Measurements from ENCODE around the gene RABGGTA. TPM values are rescaled to one million over a fixed set of nuclear protein-coding genes. Genes with fewer than 3 reads are reported as not detected.

Gene RABGGTA
- total RNA-seq, 1 donor from 2014 or later: 39.0 TPM

DNA sequence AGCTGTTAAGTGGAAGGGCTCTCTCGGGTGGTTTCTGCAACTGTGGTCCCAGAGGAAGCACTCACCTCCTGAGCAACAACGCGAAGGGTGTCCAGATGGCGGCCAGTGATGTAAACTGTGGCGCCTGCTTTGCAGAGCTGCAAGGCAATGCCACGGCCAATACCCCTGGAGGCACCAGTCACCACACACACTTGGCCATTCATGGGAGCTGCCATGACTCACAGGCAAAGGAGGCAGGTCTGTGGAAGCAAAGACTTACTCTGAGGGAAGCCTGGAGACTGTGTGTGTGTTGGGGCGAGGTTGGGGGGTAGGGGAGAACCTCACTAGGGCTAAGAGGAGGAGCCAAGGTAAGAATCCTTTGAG is 27.5 kb upstream of the RABGGTA start:
- TF ChIP-seq, protein P1, sequence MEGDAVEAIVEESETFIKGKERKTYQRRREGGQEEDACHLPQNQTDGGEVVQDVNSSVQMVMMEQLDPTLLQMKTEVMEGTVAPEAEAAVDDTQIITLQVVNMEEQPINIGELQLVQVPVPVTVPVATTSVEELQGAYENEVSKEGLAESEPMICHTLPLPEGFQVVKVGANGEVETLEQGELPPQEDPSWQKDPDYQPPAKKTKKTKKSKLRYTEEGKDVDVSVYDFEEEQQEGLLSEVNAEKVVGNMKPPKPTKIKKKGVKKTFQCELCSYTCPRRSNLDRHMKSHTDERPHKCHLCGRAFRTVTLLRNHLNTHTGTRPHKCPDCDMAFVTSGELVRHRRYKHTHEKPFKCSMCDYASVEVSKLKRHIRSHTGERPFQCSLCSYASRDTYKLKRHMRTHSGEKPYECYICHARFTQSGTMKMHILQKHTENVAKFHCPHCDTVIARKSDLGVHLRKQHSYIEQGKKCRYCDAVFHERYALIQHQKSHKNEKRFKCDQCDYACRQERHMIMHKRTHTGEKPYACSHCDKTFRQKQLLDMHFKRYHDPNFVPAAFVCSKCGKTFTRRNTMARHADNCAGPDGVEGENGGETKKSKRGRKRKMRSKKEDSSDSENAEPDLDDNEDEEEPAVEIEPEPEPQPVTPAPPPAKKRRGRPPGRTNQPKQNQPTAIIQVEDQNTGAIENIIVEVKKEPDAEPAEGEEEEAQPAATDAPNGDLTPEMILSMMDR (conservative IDR thresholded peaks at IDR 0.05; ENCODE audit: low read depth, low read length): no peak
- no peak for DNase-seq (ENCODE audit: low read depth)

GRCh38 chr14:24297190-24297964 is 26.0 kb upstream of the RABGGTA start:
- DNase-seq (ENCODE audit: low read depth): no peak
- TF ChIP-seq, protein P1 (conservative IDR thresholded peaks at IDR 0.05; ENCODE audit: low read depth, low read length): peak; percentile 73
- H3K4me3 ChIP-seq (ENCODE audit: low read depth, low read length): no peak overlapping the region

More for the DNA sequence above, 27.5 kb upstream of the RABGGTA start:
- H3K4me3 ChIP-seq (ENCODE audit: low read depth, low read length): peak overlapping the region; percentile 91

GRCh38 chr14:24296341-24297157 is 25.2 kb upstream of the RABGGTA start:
- peak; percentile 64 for DNase-seq (ENCODE audit: low read depth)
- H3K4me3 ChIP-seq (ENCODE audit: low read depth, low read length): no peak overlapping the region
- TF ChIP-seq, protein P1 (conservative IDR thresholded peaks at IDR 0.05; ENCODE audit: low read depth, low read length): peak; percentile 86

DNA sequence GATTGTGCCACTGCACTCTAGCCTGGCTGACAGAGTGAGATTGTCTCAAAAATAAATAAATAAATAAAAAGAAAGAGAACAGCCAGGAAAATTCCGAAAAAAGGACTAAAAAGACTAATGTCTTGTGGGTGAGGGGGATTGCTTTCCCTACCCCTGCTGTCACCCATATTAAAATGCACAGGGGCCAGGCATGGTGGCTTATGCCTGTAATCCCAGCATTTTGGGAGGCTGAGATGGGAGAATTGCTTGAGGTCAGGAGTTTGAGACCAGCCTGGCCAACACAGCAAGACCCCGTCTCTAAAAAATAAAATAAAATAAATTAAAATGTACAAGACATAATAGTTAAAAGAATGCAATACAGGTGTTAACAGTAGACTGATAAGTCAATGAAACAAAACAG is 22.1 kb upstream of the RABGGTA start:
- H3K4me3 ChIP-seq (ENCODE audit: low read depth, low read length): no peak overlapping the region
- TF ChIP-seq, protein P1 (conservative IDR thresholded peaks at IDR 0.05; ENCODE audit: low read depth, low read length): no peak

DNA sequence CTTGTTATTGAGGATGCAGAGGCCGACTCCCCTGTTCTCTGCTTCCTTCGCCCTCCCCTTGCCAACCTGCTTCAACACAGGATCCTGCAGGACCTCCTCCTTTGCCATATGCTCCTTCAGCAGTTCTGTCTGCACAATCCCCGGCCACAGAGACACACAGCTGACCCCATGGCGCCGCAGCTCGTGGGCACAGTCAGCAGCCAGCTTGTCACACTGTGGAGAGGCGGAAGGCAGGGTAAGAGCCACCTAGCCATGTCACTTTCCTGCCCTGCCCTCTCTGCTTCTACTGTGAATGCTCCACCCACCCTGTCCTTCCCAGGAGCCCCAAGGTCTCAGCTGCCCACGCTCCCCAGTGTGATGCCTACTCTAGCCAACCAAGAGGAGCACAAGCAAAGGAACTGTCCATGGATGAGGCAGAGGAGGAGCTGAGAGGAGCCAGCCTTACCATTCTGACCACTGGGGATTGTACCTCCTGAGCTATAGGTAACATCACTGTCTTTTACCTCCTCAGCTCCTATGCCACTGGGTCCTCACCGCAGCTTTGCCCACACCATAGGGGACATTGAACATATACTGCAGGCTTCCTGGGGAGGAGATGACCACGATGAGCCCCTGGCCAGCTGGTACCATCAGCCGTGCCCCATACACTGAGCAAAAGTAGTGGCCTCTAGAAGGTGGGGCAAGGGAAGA is 20.9 kb upstream of the RABGGTA start:
- TF ChIP-seq, protein P1 (conservative IDR thresholded peaks at IDR 0.05; ENCODE audit: low read depth, low read length): no peak

More for the DNA sequence above, 22.1 kb upstream of the RABGGTA start:
- no peak for DNase-seq (ENCODE audit: low read depth)

GRCh38 chr14:24291446-24292117 is 20.2 kb upstream of the RABGGTA start:
- no peak for DNase-seq (ENCODE audit: low read depth)
- TF ChIP-seq, protein P1 (conservative IDR thresholded peaks at IDR 0.05; ENCODE audit: low read depth, low read length): no peak
- no peak overlapping the region for H3K4me3 ChIP-seq (ENCODE audit: low read depth, low read length)

More for the DNA sequence above, 20.9 kb upstream of the RABGGTA start:
- no peak overlapping the region for H3K4me3 ChIP-seq (ENCODE audit: low read depth, low read length)
- DNase-seq (ENCODE audit: low read depth): no peak
